Glomerular visceral epithelial cell (primary cell): ENCODE data around the gene PIGK.
"Not testable (repeated sequence)": the region's sequence is repeated elsewhere in the genome, so short reads cannot be mapped to it uniquely, and the experiment has no call there.

Source experiments
- DNase-seq: peaks from one replicate; pipeline ENCODE4 v3.0.0-alpha.2; 2016; ENCODE audit errors: extremely low spot score

PIGK gene

DNA sequence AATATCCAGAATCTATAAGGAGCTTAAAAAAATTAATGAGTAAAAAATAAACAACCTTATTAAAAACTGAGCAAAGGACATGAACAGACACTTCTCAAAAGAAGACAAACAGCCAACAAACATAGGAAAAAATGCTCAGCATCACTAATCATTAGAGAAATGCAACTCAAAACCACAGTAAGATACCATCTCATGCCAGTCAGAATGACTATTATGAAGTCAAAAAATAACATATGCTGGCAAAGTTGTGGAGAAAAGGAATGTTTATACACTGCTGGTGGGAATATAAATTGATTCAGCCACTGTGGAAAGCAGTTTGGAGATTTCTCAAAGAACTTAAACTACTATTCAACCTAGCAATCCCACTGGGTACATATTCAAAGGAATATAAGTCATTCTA is 25.3 kb downstream of the PIGK start:
- DNase-seq = no peak

DNA sequence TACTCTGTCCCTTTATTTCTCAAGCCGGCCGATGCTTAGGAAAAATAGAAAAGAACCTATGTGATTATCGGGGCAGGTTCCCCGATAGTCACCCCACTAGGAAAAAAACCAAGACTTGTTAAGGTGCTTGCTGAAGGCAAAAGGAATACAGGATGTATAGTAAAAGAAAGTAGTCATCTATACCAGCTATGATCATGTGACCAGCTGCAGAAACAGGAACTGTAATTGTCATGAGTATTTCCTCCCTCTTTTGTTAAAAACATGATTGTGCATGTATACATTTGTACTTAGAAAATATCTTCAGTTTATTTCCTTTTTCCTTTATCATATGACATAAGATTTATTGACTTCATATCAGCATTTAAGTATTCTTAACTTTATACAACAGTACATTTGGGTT is 30.5 kb downstream of the PIGK start:
- DNase-seq = no peak

DNA sequence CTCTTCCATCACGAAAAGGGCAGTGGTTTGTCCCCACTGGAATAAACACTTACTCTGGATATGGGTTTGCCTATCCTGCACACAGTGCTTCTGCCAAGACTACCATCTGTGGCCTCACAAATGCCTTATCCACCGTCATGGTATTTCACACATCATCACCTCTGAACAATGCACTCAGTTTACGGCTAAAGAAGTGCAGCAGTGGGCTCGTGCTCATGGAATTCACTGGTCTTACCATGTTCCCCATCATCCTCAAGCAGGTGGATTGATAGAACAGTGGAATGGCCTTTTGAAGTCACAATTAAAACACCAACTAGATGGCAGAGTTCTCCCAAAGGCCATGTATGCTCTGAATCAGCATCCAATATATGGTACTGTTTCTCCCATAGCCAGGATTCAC is 32.3 kb downstream of the PIGK start:
- DNase-seq = peak; percentile 6

DNA sequence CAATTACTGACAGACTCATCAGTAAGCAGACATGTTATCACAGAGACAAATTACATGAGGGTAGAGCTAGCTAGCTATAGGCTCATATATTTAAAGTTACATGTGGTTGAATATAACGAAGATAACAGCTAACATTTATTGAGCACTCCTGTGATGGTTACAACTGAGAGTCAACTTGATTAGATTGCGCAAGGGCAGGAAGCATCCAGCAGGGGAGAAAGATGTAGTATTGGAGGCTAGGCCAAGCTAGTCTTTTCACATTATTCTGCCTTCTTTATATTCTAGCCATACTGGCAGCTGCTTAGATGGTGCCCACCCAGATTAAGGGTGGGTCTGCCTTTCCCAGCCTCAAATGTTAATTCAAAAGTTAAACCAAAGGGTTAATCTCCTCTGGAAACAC is 37.1 kb downstream of the PIGK start:
- no peak for DNase-seq

DNA sequence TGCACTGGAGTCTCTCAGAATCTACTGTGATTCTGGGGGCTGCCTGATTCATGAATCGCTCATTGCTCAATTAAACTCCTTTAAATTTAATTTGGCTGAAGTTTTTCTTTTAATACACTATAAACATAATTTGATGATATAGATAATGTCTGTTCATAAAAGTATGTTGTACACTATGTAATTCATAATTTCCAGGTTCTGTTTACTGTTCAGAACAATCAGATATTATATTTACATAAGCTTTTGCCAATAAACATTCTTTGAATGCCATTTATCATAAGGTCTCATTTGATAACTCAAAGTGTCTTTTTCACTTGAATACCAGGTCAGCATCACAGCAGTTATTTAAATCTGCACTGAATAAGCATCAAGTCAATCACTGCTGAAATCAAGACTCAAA is 39.6 kb downstream of the PIGK start:
- no peak for DNase-seq

DNA sequence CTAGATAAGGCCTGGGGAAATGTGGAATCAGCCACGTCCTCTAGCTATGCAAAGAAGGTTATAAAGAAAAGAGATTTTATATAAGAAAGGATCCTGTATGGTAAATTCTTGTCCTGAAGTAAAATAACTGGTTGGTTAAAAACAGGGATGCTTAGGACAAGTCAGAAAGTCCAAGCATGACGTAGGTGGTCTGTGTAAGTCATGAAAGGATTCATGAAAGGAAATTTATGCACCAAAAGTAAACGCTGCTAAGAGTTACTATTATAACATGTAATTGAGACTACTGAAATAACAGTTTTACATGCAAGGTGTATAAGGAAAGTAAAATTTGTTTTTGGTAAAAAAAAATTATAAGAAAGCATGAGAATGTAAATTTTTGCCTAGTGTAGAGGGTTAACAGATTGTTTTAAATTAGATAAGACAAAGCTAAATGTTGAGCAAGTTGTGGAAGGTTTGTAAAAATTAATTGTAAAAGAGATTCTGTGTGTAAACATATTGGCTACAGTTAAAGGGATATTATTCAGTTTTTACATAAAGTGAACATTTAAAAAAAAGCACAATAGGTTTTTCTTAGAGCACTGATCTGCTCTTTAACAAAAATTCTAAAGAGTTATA is 43.9 kb downstream of the PIGK start:
- DNase-seq = no peak

DNA sequence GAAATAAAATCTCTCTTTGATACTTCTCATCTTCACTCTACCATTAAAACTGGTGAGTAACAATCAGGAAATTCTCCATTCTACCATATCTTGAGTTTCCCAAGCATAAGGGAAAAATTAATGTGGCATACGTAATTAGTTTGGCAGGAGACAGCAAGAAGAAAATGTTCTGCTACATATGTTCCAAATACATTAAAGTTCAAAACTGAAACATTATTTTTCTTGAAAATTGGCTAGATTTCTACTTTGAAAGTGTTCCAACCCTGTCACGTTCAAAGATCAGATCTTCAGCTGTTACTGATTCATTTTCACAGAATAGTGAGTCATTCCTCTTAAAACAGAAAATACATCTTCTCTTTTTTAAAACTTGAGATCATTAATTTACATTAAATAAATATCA is 48.5 kb downstream of the PIGK start:
- DNase-seq = peak; percentile 12

DNA sequence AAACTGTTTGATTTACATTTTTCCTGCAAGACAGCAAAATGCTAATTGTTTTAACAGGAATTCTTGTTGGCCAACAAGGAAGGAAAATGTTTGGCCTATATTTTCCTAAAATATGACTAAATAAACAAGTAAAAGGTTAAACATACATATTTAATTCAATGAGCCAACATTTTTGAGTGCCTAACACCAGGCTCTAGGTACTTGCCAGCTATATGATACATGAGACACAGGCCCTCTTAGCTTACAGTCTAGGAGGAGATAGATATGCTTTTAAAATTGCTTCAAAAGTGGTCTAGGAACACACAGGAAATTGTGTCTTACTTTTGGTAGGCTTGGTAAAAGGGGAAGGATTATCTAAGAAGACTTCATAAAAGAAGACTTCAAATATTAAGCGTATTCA is 50.9 kb downstream of the PIGK start:
- no peak for DNase-seq

DNA sequence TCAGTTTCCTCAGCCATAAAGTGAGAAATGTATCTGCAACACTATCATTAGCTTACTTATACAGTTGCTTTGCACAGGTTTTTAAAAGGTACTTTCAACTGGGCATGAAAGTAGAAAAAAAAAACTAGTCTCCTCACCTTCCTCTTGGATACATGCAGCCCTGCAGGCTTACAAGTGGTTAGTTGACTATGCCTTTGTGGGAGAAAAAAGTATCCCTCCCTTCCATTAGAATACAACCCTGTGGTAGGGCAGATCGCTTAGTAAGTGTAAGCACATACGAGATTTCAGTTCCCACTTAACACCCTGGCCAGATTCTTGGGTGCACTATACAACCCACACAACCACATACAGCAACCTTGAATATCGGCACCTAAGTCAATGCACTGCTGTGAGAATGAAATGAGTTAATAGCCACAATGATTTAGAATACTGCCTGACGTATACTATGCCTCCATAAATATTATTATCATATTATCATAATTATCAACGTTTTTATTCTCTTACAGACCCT is 54.7 kb downstream of the PIGK start:
- no peak for DNase-seq

DNA sequence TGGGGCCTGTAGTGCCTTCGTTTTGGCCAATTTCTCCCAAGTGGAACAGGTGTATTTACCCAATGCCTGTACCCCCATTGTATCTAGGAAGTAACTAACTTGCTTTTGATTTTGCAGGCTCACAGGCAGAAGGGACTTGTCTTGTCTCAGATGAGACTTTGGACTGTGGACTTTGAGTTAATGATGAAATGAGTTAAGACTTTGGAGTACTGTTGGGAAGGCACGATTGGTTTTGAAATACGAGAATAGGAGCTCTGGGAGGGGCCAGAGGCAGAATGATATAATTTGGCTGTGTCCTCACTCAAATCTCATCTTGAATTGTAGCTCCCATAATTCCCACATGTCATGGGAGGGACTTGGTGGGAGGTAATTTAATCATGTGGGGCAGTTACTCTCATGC is 59.5 kb downstream of the PIGK start:
- not testable (repeated sequence) for DNase-seq

DNA sequence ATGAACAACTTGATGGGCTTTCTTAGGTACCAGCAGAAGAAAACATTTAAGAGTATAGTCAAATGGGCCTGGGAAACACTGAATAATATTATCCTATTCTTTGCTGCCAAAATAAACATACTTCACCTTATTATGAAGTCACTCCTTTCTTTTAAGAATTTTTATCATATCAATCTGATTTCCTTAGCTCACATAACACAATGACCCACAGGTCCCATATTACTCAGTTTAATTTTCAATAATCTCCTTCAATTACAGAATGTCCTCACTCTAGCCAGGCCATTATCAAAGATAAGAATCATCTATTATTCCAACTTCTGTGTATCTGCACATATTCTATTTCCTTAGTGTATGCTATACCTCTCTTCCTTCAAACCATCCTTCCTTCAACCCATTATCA is 63.0 kb downstream of the PIGK start:
- no peak for DNase-seq

DNA sequence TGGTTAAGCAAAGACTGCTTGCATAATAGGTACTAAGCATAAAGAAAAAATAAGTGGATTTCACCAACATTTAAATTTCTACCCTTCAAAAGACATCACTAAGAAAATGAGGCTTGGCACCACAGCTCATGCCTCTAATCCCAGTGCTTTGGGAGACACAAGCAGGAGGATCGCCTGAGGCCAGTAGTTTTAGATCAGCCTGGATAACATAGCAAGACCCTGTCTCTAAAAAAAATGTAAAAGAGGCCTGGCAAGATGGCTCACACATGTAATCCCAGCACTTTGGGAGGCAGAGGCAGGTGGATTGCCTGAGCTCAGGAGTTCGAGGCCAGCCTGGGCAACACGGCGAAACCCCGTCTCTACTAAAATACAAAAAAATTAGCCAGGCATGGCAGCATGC is 73.0 kb downstream of the PIGK start:
- DNase-seq = no peak

DNA sequence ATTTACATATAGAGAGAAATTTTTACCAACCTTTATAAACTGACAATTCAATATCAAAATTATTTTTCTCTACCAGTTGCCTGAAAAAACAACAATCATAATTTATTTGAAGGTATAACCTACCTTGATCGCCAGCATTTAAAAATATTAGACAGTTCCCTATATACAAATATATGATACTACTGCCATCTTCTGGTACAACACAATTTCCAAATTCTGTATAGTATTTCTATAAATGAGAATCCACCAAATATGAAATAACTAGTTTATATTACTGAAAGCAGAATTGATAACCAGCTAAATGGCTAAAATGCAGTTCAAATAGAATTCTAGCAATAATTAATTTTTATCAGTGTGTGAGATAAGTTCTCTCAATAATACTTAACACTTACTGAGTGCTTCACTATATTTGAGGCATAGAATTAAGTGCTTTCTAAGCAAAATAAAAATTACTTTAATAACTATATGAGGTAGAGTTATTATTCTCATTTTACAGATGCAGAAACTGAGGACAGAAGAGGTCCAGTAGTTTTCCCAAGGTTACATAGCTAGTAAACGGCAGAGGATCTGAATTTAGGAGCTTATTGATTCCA is 75.6 kb downstream of the PIGK start:
- peak; percentile 3 for DNase-seq

DNA sequence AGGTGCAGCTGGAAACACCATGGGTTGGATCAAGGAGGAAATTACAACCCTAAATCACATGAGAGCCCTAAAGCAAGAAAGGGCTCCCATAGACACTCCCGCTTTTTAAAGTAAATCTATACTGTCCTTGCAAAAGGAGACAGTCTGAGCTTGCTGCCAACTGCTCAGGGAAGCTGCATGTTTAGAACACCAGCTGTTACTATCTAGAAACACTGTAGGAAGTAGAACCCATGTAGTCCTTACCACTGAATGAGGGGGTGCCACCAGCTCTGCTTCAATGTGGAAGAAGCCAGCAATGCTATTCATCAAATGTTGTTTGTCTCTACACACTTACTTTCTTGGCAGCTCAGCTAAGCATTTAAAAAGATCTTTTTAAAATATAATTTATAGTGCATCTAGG is 79.8 kb downstream of the PIGK start:
- DNase-seq = no peak

DNA sequence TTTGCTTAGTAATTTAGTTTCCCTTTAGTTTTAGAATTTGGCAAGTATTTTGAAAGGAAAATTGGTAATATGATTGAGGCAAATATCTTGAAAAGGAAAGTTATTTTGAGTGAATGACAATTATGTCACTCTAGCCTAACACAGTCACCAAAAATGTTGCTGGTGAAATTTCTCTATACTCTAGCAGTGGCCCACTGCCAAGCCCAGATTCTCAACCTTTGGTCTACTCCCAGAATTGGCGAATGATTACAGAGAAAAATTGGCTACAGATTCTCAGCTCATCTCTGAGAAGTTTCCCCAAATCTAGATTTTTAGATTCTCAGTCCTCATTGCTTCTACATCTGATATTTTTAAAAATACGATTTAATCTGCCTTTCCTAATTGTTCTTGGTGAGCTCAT is 84.9 kb downstream of the PIGK start:
- DNase-seq = no peak

DNA sequence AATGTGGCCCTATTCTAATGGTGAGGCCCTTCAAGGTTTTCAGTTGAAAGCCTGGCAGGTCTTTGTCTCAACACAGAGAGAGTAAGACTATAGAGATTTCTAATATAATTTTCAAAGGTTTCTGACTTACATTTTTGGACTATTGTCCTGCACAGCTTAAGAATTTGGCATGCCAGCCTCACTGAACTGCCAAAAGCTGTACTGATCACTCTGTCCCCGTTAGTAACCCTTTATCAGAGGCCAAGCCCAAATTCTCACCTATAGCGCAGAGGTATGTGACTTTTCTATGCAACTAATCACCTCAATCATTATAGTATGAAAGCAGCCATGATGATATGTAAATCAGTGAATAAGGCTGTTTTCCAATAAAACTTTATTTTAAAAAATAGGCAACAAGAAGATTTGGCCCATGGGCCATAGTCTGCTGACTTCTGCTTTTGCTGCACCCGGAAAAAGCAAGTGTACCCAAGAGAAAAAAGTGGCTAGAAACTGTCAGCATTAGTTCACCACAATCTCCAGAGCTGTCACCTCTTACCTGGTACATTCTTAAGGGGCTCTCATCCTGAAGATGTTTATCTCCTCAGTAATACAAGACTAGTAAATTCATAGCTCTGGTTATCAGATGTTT is 85.4 kb downstream of the PIGK start:
- DNase-seq = no peak

DNA sequence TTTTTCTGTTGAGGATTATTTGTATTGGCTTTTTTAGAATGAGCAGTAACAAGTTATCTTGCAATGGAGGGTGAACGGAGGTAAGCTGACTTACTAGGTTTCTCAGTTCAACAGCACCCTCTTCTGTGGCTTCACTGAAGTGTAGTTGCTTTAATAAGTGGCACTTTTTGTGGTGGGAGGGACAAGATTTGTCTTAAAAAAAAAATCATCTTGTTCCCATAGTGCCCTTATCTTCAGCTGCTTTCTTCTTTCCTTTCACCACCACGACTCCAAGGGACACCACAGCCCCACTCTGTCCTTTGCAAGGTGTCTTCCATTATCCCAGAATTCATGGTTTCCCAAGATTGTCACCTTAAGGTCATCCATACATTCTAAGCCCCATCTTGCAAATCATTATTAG is 92.9 kb downstream of the PIGK start:
- peak; percentile 64 for DNase-seq

DNA sequence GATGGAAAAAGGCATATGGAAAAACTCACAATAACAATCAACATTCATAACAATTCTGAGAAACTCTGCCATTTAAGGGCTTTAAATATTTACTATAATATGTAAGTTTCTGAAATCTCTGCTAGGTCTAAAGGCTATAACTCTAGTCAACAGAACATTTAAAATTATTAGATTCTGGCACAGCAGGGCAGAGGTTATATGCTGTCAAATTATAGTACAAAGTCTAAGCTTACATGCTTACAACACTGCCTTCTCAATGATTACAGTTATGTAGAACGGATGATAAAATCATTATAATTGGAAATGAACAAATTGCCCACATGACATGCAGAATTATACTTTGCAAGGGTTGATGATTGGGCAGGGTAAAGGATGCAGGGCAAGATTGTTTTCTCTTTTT is 97.7 kb downstream of the PIGK start:
- no peak for DNase-seq

DNA sequence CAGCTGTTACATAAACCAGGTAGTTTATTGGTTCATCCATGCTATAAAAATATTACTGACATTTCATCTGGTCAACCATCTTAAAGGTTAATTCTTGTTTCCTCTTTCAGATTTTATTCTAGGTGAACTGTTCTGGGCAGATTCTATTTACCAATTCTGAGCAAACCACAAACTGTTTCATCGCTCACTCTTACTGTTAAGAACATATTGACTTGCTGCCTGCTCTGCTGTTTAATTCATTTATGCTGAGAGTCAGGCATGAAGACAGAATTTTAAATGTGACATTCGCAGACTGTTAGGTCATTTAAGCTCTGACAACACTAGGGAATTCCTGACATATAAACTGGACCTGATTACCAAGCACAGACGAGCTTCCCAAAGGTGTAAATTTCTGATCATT is 98.3 kb downstream of the PIGK start:
- no peak for DNase-seq

DNA sequence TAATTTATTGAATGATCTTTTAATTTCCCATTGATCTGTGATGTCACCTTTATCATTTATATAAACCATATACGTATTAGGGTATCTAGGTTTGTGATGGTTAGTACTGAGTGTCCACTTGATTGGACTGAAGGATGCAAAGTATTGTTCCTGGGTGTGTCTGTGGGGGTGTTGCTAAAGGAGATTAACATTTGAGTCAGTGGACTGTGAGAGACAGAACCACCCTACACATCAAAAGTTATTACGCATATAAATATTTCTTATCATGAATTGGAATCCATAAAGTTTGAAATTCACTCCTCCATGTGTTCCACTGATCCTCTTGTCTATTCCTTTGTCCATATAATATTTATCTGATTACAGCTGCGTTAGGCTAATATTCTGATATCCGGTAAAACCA is 100.5 kb downstream of the PIGK start:
- DNase-seq = no peak

DNA sequence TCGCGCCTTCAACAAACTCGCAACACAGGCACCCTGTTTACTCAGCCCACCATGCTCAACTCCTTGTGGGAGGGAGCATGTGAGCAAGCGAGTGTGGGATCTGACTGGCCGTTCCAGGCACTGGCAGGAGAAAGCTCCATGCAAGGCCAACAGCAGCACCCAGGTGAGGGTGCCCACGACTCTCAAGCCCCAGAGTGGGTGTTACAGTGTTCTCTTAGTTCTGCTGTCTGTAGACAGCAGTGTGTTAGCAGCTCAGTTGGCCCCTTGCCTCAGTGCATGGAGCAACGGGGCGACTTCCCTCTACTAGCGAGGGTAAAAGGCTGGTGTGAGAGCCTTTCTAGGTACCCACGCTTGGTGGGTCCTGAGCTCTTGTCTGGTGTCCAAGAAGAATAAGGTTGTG is 114.6 kb downstream of the PIGK start:
- no peak for DNase-seq

DNA sequence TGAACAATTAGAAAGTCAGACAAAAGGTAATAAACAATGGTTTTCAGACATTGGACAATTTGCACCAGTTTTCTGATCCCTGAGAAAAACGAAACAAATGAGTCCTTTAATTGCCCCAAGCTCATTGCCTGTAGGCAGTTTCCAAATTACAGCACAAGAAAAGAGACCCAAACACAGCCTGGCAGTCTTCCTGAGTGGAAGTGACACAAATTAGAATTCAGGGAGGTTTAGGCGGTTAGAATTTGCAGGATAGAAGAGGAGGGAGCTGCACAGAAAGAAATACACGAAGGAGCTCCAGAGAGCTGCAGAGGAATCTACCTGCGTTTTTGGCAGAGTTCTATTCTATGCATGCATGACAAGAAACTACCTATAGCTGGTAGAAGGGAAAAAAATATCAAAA is 115.7 kb downstream of the PIGK start:
- DNase-seq = no peak

DNA sequence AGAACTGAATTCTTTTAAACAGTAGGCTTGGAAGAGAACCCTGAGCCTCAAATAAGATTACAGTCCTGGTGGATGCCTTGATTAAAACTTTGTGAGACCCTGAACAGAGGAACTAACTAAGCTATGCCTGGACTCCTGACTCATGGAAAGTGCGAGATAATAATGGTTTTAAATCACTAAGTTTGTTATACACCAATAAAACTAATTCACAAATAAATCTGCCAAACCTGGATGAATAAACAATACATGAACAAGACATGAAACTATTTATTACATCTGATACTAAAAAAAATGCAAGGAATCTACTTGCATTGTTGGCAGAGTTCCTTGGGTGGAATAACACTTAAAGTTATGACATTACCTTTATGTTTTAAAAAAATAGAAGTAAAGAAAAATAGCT is 118.4 kb downstream of the PIGK start:
- DNase-seq = no peak
